GM21360 (cell line): Measurements from ENCODE around the gene CSMD2.

ENCODE experiments used
- ATAC-seq: cut with Tn5 transposase; IDR thresholded peaks from one replicate; pipeline ENCODE4 v1.9.1; 2021; ENCODE audit warnings: mild to moderate bottlenecking, moderate library complexity; ENCODE audit not compliant: unreplicated experiment

The CSMD2 gene

DNA sequence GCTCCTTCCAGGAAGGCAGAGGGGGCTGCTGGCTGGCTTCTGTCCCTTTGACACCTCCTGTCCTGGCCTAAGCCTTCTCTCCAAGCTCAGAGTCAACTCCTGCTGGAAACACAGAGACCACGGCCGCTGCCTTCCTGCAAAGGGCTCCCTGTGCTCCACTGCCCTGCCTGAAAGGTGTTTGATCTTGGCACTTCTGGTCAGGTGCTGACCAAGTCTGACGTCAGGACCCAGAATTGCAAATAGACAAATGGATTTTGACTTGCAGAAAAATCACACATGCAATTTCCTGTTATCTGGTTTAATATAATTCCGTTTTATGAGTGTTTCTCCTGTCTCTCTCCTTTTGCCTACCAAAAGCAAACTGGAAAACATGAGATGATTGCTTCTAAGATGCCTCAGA lies 387.7 kb downstream of the CSMD2 start:
- no peak for ATAC-seq

DNA sequence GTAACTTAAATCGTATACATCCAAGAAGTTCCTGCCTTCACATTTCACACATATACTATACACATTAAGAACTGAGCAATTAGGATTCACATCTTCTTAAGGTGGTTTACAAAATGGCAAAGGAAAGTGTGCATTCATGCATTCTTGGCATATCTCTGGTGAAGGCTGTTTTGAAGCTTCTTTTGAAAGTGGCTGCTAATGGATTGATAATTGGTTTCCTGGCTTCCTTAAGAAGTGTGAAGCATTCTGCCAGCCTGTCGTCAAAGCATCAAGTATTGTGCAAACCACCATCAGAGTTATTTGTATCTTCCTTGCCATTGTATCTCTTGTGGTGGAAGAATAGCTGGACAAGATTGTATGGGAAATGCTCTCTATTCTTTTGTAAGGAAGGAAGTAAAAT lies 396.2 kb downstream of the CSMD2 start:
- no peak for ATAC-seq

DNA sequence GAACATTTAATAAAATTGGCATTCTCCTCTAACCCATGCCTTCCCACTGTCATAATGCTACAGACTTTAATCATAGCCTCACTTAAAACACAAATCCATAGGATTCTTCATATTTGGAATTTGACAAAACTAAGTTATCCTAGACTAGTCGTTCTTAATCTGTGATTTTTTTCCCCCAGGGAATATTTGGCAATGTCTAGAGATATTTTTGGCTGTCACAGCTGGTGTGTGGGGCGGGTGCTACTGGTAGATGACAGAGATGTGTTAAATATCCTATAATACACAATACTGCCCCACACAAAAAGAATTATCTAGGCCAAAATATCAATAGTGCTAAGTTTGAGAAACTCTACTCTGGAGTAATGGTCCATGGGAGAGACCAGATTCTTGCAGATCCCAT lies 396.9 kb downstream of the CSMD2 start:
- no peak for ATAC-seq

DNA sequence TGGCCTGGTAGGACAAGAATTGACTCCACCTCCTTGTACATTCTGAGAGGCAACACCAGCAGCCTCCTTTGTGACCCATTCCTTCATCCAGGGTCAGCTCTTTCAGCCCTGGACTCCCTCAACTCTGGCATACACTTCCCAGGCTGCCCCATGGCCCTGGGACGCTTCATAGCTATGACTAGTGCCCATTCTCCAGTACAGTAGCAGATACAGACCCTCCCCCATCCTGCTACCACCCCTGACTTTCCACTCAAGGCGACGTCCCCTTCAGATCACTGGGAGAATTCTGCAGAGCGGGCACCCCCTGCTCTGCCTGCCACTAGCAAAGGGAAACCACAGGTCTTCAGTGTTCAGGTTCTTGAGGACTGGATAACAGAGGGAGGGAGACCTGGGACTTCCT lies 400.9 kb downstream of the CSMD2 start:
- no peak for ATAC-seq

DNA sequence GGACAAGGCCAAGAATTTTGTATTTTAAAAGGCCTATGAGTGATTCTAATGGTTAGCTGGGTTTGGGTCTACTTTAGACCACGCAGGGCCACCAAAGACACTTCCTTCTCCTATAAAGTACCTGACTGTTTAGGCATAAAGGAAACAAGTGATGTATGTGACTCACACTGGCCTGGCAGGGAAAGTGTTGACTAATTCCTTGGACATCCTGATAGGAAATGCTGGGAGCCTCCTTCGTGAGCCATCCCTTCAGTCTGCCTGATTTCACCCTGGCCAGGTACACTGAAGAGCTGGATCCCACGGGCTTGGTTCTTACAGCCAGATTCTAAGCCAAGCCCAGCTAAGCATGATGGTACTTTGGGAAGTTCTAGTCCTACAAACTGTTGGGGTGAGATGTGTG lies 401.6 kb downstream of the CSMD2 start:
- ATAC-seq = no peak

DNA sequence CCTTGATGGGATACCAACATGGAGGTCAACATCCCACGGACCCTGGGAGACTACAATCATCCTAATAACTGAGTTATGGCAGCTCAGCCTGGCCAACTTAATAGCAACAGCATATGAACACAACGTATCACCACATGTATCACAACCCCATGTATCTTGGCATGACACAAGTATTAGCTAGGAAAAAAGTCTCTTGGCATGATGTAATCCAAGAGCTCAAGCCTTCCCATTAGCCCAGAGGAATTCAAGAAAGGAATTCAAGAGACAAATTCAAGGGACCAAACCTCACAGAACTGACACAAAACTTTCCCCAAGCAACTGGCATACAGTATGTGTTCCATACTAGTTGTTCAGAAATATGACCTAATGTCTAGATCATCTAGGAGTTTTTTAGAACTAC lies 402.1 kb downstream of the CSMD2 start:
- ATAC-seq = no peak

DNA sequence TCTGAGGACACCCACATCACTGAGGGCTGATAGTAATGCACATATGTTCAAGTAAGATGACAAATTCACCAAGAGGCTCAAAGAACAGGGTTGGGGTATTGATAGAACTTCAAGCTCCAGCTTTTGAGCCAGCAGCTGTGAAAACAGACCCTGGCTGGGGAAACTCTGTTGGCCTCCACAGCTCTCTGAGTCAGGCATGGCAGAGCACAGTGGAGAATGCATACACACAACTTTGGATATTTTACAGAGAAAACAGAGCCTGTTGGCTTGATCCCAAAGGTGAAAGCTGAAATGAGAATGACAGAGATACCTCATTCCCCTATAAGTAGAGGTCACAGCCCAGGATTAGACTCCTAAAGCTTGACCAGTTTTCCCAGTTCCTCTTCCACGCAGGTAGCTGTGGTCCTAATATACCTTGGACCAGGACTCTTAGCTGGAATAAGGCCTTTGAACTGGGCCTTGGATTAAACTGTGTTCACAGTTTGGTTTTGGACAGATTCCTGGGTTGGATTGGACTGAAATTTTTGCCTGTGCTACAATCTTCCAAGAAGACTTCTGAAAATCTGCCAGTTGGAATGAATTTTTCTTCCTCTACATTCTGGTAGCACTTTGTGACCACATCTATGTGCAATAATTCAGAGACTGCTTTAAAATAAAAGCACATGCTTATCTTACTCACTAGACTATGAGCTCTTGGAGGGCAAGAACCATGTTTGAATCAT lies 402.8 kb downstream of the CSMD2 start:
- no peak for ATAC-seq

DNA sequence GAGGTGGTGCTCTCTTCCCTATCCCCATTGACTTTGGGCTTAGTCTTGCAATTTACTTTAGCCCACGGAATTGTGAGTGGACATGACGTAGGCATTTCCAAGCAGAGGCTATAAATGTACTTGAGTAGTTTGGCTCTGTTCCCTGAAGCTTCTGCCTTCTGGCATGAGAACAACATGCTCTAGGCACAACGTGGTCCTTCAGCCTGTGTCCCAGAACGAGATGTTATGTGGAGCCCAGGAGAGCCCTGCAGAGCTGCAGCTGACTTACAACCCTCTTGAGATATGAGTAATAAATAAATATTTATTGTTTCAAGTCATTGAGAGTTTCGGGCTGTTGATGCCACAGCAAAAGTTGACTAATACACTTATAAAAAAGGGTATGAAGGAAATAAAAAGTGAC lies 406.3 kb downstream of the CSMD2 start:
- no peak for ATAC-seq

DNA sequence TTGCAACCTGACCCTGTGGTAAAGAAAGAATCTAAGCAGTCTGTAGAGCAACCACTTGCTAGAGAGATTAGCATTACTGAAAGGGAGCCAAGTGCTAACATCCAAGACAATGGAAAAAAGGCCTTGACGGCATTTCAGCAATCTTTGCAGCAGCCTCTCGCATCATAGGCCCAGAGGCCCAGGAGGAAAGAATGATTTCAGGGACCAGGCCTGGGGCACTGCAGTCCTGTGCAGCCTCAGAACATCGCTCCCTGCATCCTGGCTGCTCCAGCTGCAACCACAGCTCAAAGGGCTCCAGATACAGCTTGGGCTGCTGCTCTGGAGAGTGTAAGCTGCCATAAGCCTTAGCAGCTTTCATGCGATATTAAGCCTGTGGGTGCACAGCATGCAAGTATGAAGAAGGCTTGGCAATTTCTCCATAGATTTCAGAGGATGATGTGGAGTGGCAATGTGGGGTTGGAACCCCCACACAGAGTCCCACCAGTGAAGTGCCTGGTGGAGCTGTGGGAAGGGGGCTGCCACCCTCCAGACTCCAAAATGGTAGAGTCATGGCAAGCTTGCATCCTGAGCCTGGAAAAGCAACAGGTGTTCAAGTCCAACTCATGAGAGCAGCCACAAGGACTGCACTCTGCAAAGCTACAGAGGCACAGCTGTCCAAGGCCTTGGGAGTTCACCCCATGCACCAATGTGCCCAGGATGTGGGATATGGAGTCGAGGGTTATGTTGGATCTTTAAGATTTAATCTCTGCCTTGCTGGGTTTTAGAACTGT lies 411.8 kb downstream of the CSMD2 start:
- no peak for ATAC-seq

DNA sequence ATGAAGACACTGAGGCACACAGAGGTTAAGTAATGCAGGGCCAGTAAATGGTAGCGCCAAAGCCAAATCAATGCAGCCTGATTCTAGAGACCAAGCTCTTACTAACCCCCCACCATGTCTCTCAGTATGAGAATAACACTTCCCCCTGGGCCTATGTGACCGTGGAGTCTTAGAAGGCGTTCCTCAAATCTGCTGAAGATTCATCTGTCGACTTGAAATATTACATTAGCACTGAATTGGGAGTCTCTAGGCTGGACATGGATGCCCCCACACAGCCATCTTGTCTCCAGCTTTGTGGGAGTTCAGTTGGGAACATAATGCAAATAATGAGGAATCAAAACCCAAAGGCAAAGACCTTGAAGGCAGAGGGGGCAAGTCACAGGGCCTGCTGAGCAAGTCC lies 419.1 kb downstream of the CSMD2 start:
- no peak for ATAC-seq

DNA sequence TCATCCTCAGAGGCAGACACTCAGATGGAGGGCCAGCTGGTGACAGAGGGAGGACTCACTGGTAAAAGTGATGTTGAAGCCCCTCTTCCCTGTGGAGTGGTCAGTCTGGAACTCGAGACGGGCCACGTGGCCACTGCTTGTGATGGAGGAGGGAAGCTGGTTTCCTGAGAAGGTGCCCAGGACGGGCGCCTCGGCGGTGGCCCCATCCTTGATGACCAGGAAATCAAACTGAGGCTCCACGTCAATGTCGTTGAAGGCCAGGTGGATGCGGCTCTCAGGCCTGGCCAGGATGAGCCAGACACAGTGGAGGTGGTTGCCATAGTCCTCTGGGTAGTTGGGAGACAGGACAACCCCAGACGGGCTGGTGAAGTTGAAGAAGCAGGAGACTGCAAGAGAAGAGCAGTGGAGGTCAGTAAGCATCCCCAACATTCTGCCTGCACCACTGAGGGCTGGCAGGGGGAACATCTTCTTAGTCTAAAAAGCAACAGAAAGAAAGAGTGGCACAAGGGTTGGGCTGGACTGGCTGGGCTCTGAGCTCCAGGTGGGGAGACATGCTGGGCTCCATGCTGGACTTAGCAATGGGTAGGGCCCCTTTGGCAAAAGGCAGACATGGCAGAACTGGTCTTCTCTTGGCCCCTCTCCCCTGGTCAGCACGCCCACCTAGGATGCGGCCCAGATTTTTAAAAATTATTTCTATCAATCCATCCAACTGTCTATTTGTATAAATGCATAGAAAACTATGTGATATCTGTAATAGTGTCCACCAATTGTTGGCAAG lies 421.6 kb downstream of the CSMD2 start:
- ATAC-seq = no peak

DNA sequence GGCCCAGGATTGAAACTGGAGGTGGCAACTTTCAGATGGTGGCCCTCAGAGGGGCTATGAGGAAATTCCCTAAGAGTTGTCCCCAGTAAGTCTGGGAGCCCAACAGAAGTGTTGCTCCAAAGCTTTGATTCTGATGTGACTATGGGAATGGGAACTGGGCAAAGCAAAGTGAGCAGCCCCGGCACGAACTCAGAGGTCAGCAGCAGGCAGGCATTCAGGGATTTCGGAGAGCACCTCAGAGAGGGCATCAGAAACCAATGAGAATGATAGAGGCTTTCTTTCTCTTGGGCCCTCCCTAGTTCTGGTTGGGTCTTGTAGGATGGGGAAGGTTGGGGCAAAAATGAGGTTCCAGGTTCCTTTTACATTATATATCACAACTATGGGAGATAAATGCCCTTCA lies 422.4 kb downstream of the CSMD2 start:
- no peak for ATAC-seq

DNA sequence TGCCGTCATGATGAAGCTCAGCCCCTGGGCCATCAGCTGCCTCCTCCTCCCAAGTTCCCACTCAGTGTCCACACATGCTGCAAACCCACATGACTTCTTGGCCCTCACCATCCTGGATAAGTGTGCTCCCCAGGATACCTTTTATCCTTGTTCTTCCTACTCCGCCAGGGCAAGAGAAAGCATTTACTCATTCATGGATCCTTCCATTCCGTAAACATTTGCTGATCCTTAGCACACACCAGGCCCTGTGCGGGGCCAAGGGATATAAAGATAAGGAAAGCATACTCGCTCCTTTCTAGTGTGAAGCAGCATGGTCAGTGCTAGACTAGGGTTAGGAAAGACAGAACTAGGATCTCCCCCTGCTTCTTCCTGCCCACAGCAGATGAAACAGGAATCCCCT lies 423.3 kb downstream of the CSMD2 start:
- no peak for ATAC-seq

DNA sequence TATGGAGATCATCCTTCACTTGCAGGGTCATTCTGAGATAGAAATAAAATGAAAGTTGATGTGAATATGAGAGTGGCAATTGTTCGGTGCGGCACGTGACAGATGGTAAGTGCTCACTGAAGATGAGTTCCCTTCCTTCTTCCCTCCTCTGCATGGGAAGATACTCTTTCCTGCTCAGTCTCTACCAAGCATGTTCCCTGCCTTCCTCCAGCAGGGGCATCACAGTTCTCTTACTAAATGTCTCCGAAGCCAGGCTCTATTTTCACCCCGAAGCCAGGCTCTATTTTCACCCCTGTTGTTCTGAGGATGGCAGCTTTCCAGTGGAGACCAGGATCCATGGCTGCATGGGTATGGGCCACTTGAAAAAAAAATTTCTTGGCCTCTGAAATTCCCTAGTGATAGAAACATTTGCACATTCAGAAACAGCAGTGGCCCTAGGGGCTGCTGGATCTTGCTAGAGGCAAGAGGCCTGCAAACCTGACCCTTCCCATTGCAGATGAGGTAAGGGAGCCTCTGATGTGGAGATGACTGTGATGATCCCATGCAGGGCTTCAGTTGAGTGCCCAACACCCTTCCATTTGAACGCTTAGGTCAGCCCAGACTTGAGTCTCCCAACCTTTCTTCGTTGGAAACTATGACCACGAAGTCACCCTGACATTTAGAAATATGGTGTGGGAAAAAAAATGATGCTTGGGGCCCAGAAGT lies 424.8 kb downstream of the CSMD2 start:
- ATAC-seq = no peak

DNA sequence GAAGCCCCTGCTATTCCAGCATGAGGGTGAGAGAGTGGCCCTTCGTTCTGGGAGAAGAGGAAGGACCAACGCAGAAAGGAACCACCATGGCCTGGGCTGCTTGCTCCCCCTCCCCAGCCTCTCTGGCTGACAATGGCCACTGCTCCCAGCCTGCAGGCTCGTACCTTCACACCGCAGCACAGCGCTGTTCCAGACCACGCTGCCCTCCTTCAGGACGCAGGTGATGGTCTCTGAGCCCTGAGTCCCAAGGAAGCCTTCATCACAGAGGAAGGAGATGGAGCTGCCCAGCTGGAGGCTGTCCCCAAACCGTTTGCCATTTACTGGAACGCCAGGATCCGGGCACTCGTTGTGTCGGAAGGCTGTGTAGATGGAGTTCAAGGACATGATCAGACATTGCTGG lies 426.1 kb downstream of the CSMD2 start:
- ATAC-seq = no peak

DNA sequence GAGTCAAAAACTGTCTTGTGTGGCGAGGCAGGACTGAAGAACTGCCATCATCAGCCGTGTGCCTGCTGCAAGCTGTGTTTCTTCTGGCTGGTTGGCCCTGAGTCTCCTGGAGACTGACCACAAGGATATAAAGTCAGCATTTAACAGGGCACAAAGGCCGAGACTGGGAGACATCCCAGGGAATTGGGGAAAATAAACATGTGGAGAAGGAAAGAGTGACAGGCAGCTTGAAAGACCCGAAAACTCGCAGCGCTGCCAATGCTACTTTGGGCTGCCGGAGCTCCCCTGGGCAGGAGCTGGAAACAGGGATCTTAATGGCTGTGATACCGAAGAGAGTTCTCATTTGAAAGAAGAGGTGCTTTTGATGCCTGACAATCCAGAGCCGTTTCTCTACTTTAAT lies 426.5 kb downstream of the CSMD2 start:
- ATAC-seq = no peak

DNA sequence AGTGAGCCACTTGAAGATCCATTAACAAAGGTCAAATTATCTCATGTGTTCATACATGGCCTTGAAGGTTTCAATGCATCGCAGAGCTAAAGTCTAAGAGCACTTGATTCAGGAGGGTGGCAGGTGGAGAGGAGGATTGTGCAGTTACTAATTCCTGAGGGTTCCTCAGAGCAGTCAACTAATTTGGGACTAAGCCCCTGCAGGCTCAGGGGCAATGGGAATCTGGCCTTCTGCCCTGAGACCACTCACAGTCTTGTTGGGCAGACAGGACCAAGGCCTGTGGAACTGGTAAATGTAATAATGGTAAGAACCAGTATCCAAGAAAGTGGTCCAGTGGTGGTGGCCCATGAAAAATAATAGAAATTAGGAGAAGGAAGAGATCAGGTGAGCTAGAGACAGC lies 428.5 kb downstream of the CSMD2 start:
- no peak for ATAC-seq

DNA sequence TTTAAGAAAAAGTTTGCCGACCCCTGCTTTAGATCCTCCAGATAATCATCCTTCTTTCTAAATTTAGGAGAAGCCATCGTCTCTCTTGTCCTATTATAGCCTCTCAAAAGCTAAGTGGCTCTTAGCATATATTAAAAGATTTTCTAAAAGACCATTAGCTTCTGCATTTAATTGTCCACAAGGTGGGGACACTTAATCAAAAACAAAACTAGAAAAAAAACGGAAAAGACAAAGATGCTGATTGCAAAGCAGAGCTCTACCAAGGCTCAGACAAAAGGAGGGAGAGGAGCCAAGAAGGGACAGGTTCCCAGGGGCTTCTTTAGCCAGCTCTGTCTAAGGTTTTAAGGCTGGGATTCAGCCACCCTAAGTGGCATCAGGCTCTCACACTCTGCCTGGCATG lies 429.4 kb downstream of the CSMD2 start:
- ATAC-seq = no peak

DNA sequence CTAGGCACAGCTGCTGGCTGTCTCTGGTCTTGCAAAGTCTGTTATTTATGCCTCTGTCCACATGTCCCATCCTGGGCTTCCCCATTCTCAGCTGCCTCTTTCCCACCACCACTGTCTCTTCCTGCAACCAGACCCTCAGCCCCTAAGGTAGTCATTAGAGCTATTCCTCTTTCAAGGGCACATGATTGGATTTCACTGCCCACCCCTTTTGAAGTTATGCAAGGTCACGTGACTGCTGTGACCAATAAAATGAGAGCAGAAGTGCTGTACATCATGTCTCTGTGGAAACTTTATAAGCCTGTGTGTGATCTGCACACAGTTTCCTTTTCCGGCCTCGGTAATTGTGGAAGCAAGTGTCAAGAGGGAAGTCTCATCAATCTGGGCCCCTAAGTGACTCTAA lies 437.7 kb downstream of the CSMD2 start:
- ATAC-seq = no peak

DNA sequence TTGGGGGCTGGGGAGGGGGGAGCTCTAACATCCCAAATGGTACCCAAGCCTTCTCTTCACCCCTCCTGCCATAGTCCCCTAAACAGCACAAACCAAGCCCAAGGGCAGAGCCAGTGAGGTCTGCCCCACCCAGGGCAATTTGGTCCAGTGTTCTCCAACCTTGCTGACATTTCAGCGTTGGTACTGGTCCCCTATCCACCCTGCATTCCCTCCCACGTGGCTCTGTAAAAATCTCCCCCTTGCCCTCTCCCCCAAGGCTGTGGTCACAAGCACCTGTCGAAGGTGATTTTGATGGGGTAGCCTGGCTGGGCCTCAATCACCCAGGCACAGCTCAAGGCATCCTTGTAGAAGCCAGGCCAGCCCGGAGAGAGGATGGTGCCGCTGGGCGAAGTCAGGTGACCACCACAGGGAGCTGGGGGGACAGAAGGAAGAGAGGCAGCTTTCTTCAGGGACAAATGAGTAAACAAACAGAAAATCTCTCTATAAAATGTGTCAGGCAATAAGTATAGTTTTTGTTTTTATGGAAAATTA lies 438.7 kb downstream of the CSMD2 start:
- ATAC-seq = no peak

DNA sequence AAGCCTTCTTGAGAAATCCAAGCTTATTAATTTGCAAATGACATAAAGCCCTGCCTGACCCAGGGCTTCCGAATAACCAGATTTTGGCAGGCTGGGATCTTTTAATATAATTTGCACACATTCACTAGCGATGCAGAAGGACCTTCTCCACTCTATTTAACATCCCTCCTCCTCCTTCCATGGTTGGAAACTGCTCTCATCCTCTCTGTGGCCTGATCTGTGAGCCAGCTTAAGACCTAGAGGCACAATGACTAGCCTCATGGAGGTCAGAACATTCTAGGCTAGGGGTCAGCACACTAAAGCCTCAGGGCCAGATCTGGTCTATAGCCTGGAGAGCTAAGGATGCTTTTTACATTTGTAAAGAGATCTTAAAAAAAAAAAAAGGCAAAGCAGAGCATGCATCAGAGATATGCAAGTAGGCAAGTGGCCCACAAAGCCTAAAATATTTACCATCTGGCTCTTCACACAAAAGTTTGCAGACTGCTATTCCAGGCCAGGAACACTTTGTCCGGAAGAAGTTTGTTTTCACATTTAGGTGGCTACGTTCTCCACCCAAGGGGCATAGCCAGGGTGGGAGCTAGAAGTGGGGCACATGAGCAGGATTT lies 439.4 kb downstream of the CSMD2 start:
- ATAC-seq = no peak
